ENCODE measurements around the gene TNRC6C. TPM values are rescaled to one million over a fixed set of nuclear protein-coding genes. Genes with fewer than 3 reads are reported as not detected.

TNRC6C gene
- total RNA-seq, 6 experiments from 2014 or later: 6.3 to 9.0 (median 7.5) TPM

GRCh38 chr17:78048346-78049292 lies 90.1 kb downstream of the TNRC6C start:
- Mint-ChIP-seq H3K4me3 (no peak overlapping the region), H3K36me3 (ENCODE audit: low read depth) (peaks cover 47% of the 10 kb centered on the region), H3K27me3 (ENCODE audit: insufficient read depth) (no peaks in the 10 kb centered on the region; the same call in 1 of the 2 replicates), H3K4me1 (ENCODE audit: low read depth) (peaks cover 16% of the 10 kb centered on the region), H3K27ac (no peak overlapping the region), H3K9me3 (no peaks in the 10 kb centered on the region; the same call in none of the 2 replicates)
- TF ChIP-seq CTCF (IDR thresholded peaks at IDR 0.05): no peak
- DNase-seq: no peak

GRCh38 chr17:78049609-78050008 lies 91.1 kb downstream of the TNRC6C start:
- no peak overlapping the region for H3K4me3 Mint-ChIP-seq
- peaks cover 14% of the 10 kb centered on the region for H3K4me1 Mint-ChIP-seq (ENCODE audit: low read depth)
- no peak for TF ChIP-seq CTCF (IDR thresholded peaks at IDR 0.05)
- no peaks in the 10 kb centered on the region; the same call in 1 of the 2 replicates for H3K27me3 Mint-ChIP-seq (ENCODE audit: insufficient read depth)
- no peaks in the 10 kb centered on the region for H3K9me3 Mint-ChIP-seq
- H3K27ac Mint-ChIP-seq: no peak overlapping the region
- H3K36me3 Mint-ChIP-seq (ENCODE audit: low read depth): peaks cover 37% of the 10 kb centered on the region
- DNase-seq: no peak

GRCh38 chr17:78051186-78051972 lies 92.9 kb downstream of the TNRC6C start:
- no peak overlapping the region for H3K27ac Mint-ChIP-seq
- no peak overlapping the region for H3K4me3 Mint-ChIP-seq
- H3K36me3 Mint-ChIP-seq (ENCODE audit: low read depth): peaks cover 32% of the 10 kb centered on the region
- no peak for TF ChIP-seq CTCF (IDR thresholded peaks at IDR 0.05)
- H3K27me3 Mint-ChIP-seq (ENCODE audit: insufficient read depth): no peaks in the 10 kb centered on the region
- peaks cover 5% of the 10 kb centered on the region; the same call in 1 of the 2 replicates for H3K4me1 Mint-ChIP-seq (ENCODE audit: low read depth)
- H3K9me3 Mint-ChIP-seq: no peaks in the 10 kb centered on the region
- no peak for DNase-seq

- no peaks in the 10 kb centered on the region for H3K9me3 Mint-ChIP-seq
- TF ChIP-seq CTCF (IDR thresholded peaks at IDR 0.05): no peak
- DNase-seq: no peak
- H3K4me3 Mint-ChIP-seq: no peak overlapping the region
- peaks cover 11% of the 10 kb centered on the region for H3K4me1 Mint-ChIP-seq (ENCODE audit: low read depth)
- no peaks in the 10 kb centered on the region for H3K27me3 Mint-ChIP-seq (ENCODE audit: insufficient read depth)
- no peak overlapping the region for H3K27ac Mint-ChIP-seq
- H3K36me3 Mint-ChIP-seq (ENCODE audit: low read depth): peaks cover 22% of the 10 kb centered on the region
Observed at GRCh38 chr17:78053777-78054468, 95.4 kb downstream of the TNRC6C start.

- H3K36me3 Mint-ChIP-seq (ENCODE audit: low read depth): no peaks in the 10 kb centered on the region
- no peak for DNase-seq
- H3K9me3 Mint-ChIP-seq: no peaks in the 10 kb centered on the region
- TF ChIP-seq CTCF (IDR thresholded peaks at IDR 0.05): no peak
- H3K4me1 Mint-ChIP-seq (ENCODE audit: low read depth): peaks cover 17% of the 10 kb centered on the region
- no peak overlapping the region for H3K27ac Mint-ChIP-seq
- H3K4me3 Mint-ChIP-seq: no peak overlapping the region
- H3K27me3 Mint-ChIP-seq (ENCODE audit: insufficient read depth): no peaks in the 10 kb centered on the region
Observed at GRCh38 chr17:78057113-78057740, 98.7 kb downstream of the TNRC6C start.
